ENCODE measurements around the gene SPACA6. TPM values are rescaled to one million over a fixed set of nuclear protein-coding genes. Genes with fewer than 3 reads are reported as not detected.

The SPACA6 gene
- total and polyA plus RNA-seq, 10 of the 15 experiments (the other 5 are each of a cell fraction or from before 2014, with no cell fraction given) = 0.31 to 6.5 (median 1.7) TPM

DNA sequence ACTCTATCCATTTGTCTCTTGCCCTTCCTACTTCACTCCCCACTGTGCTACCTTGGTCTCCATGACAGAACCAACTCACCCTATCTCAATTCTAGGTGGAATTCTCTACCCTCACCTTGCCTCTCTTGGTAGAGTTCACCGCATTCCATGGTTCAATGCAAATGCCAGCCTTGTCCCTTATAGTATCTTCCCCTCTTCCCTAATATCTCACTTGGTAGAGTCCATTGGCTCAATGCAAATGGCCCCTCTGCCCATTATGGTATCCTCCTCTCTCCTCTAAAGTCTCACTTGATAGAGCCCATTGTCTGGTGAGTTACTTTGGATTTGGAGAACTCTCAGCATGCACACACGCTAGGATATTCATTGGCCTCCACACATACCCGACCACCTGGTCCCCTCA is 22.7 kb downstream of the SPACA6 start:
- SMC1A ChIA-PET (ENCODE audit: uncharacterized antibody, unreplicated experiment) = no interaction called here
- no TSS peak for BruUV-seq (replicated peaks)
- no peaks in the 10 kb centered on the region for H3K27me3 ChIP-seq (replicated peaks in 1 of 2; ENCODE audit: control insufficient read depth in 2 of 2, insufficient read depth in 2 of 2, low read length in 1 of 2)
- POLR2A ChIA-PET = no interaction called here
- RAD21 ChIA-PET (ENCODE audit: unreplicated experiment) = no interaction called here
- CTCF ChIA-PET = no interaction called here
- H2AFZ ChIP-seq (ENCODE audit: control insufficient read depth, low read depth, low read length) = no peak overlapping the region
- H3K4me2 ChIP-seq (ENCODE audit: control insufficient read depth, insufficient read depth) = no peak overlapping the region
- no peak overlapping the region for H3K27ac ChIP-seq (ENCODE audit: control insufficient read depth, insufficient read depth)
- no peaks in the 10 kb centered on the region; the same call in 2 of the 3 replicates for H3K9me3 ChIP-seq (replicated peaks; ENCODE audit: control insufficient read depth, insufficient read depth, low read length)
- no peak for ATAC-seq
- H4K20me1 ChIP-seq (ENCODE audit: control insufficient read depth, insufficient read depth) = no peaks in the 10 kb centered on the region
- H3K4me1 ChIP-seq (ENCODE audit: control insufficient read depth, insufficient read depth, low read length) = no peaks in the 10 kb centered on the region
- in situ Hi-C loops (cut with MboI) (no loop called here), intact Hi-C loops (cut with micrococcal nuclease; ENCODE audit: unreplicated experiment) (no loop called here)
- no peak for DNase-seq (ENCODE audit: low read depth, low spot score)
- H3K9ac ChIP-seq (ENCODE audit: control insufficient read depth, insufficient read depth, low read length) = no peak overlapping the region
- no peaks in the 10 kb centered on the region for H3K79me2 ChIP-seq (ENCODE audit: control insufficient read depth, insufficient read depth, low read length)
- no peak for FAIRE-seq
- H3K36me3 ChIP-seq (ENCODE audit: control insufficient read depth in 2 of 2, insufficient read depth in 2 of 2, low read length in 1 of 2) = no peaks in the 10 kb centered on the region
- H3K4me3 ChIP-seq = no peak overlapping the region
- 41% methylated on average over 3 of the region's 3 CpGs for WGBS (ENCODE audit: insufficient coverage, insufficient replicate concordance, low lambda C conversion rate, missing lambda C conversion rate)
- TF ChIP-seq SUZ12 (IDR thresholded peaks at IDR 0.05; ENCODE audit: unreplicated experiment) (no peak), NKRF (conservative IDR thresholded peaks at IDR 0.05) (no peak), STAT1 (conservative IDR thresholded peaks at IDR 0.05) (no peak), KDM1A (IDR thresholded peaks at IDR 0.05; ENCODE audit: borderline replicate concordance) (no peak), MTA3 (IDR thresholded peaks at IDR 0.05; ENCODE audit: borderline replicate concordance, low read length) (no peak), ATF7 (IDR thresholded peaks at IDR 0.05; ENCODE audit: low read depth) (no peak), ZZZ3 (IDR thresholded peaks at IDR 0.05; ENCODE audit: control insufficient read depth, insufficient read length, low read depth) (no peak), HSF1 (IDR thresholded peaks at IDR 0.05; ENCODE audit: low read depth, low read length) (no peak), RB1 (IDR thresholded peaks at IDR 0.05; ENCODE audit: borderline replicate concordance) (no peak)
- TF ChIP-seq, protein P1, sequence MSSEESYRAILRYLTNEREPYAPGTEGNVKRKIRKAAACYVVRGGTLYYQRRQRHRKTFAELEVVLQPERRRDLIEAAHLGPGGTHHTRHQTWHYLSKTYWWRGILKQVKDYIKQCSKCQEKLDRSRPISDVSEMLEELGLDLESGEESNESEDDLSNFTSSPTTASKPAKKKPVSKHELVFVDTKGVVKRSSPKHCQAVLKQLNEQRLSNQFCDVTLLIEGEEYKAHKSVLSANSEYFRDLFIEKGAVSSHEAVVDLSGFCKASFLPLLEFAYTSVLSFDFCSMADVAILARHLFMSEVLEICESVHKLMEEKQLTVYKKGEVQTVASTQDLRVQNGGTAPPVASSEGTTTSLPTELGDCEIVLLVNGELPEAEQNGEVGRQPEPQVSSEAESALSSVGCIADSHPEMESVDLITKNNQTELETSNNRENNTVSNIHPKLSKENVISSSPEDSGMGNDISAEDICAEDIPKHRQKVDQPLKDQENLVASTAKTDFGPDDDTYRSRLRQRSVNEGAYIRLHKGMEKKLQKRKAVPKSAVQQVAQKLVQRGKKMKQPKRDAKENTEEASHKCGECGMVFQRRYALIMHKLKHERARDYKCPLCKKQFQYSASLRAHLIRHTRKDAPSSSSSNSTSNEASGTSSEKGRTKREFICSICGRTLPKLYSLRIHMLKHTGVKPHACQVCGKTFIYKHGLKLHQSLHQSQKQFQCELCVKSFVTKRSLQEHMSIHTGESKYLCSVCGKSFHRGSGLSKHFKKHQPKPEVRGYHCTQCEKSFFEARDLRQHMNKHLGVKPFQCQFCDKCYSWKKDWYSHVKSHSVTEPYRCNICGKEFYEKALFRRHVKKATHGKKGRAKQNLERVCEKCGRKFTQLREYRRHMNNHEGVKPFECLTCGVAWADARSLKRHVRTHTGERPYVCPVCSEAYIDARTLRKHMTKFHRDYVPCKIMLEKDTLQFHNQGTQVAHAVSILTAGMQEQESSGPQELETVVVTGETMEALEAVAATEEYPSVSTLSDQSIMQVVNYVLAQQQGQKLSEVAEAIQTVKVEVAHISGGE (CRISPR knock-in tag; IDR thresholded peaks at IDR 0.05) = no peak

All from GM12878 (cell line).